IPS DF 4.7 (cell line): Measurements from ENCODE around the gene GPHA2.

Source experiments
- DNase-seq: peaks from one replicate; pipeline ENCODE4 v3.0.0-alpha.2; 2013; ENCODE audit warnings: low spot score; ENCODE audit errors: extremely low read depth

Gene GPHA2

DNA sequence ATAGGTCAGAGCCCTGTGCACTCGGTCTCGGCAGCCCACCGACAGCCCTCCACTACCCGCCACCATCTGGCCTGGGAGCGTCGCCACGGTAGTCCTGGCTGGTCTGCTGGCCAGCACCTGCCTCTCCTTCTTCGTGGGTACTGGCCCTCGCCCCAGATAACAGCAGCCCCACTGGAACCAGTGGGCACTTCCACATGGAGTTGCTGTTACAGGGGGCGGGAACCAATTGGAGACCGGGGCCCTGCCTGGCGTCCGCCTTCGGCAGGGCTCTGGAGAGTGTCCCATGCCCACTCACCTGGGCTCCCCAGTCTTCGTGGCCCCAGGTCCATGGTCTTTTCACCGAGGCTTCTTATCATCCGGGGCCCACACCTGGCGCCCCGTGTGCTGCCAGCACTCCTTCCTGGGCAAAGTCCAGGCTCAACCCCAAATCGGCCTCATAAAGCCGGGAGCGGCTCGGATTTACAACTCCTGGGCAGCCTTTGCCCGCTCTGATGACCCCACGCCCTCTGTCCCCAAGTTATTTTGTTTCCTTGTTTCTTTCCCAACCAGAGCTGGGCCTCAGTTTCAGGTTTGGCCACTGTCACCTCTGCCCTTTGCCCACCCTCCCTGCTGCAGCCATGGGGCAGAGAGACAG, 44.4 kb downstream of the GPHA2 start:
- DNase-seq, result no peak

DNA sequence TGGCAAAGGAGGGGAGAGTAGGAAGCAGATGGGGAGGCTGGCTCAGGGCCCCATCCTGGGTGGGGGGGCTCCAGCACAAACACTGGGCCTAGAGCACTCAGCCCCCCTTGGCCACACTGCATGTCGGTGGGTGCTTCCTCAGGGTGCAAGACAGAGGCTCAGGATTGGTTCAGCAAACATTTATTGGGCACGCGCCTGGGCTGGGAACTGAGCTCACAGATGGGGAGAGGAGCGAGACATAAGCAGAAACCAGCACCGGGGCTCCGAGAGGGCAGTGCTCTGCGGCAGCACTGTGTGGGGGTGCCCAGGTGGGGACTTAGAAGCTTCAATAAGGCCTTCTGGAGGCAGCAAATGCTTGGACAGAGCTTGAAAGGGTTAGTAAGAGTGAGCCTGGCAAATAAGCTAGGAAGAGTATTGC, 45.2 kb downstream of the GPHA2 start:
- no peak for DNase-seq

DNA sequence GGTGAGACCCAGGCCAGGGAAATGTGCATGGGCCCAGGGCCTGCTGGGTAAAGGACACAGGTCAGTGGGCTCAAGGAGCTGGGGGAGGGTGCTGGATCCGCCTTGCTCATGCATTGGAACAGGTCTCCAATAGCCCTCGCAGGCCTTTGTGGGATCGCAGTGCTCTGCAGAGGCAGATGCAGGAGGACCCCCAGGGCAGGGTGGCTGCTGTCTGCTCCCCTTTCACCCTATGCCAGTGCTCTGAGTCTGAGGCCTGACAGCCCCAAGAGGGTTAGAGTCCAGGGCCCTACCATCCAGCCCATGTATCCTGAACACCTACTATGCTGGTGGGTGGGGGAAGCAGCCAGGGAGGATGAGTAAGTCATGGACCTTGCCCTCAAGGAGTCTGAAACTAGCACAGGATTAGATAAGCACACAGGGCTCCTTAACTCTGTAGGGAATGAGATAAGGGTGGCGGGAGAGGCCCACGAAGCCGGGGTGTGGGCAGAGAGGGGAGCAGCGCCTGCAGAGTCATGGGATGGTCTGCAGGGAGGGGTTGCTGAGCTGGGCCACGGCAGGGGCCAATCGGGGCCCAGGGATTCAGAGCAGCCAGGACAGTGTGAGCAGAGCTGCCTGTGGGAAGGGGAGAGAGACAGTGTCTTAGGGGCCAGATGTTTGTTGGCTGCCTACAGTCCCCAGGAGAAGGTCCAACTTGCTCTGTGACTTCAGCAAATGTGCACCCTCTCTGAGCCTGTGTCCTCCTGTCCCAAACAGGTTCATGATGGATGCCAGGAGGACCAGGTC, 46.8 kb downstream of the GPHA2 start:
- DNase-seq, result no peak

DNA sequence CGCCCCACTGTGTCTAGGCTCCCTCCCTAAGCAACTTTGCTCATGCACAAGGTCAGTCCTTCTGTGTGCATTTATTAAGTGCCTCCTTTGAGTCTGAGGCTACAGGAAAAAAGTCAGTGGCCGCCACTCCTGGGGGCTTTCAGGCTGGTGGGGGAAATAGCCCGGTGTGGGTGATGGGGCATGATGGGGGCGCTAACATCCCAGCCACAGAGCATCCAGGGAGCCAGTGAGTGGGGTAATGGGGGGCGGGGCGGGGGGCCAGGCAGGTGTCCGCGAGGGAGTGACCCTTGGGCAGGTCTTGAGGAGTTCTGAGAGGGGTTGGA, 47.3 kb downstream of the GPHA2 start:
- no peak for DNase-seq

DNA sequence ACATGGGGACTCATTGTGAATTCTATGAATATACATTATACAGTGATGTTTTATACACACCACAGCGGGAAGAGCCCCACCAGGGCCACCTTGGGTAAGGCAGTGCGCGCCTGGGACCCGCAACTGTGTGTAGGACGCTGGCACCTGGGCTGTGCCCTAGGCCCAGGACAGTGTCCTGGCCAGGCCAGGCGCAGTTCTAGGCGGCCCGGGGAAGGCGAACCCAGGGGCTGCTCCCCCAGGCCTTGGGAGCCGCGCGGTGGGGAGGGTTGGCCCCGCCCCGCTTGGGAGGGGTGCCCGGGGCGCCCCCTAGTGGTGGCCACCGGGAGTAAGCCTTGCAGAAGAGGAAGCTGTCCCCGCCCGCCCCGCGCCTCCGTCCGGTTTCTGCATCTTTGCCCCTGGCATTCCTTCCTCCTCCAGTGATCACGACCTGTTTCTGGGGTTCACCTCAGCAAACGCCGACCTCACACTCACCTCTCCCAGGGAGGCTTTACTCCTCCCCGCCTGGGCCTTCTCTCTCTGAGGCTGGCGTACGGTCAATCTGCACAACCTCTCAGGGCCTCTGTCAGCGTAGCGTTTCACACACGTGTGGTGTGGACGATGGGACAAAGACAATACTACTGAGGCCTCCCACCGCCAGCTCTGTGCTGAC, 47.8 kb downstream of the GPHA2 start:
- no peak for DNase-seq

DNA sequence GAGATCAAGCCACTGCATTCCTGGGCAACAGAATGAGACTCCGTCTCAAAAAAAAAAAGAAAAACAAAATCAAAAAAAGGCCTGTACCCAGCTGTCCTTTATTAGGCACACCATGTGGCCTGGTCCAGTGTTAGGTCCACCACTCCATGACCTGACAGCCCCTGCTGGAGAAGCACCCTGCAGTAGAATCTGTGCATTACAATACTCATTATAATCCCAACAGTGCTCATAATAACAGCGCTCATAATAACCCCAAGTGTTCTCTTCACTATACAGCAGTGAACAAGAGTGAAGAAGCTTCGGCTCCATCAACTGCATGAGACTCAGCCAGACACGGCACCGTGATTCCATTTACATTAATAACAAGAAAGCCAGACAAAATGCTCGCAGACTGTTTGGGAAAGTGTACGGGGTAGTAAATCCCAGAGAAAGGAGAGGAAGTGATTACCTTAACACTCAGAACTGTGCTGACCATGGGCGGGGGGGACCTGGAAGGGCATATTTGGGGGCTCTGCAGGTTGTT, 48.4 kb downstream of the GPHA2 start:
- no peak for DNase-seq

DNA sequence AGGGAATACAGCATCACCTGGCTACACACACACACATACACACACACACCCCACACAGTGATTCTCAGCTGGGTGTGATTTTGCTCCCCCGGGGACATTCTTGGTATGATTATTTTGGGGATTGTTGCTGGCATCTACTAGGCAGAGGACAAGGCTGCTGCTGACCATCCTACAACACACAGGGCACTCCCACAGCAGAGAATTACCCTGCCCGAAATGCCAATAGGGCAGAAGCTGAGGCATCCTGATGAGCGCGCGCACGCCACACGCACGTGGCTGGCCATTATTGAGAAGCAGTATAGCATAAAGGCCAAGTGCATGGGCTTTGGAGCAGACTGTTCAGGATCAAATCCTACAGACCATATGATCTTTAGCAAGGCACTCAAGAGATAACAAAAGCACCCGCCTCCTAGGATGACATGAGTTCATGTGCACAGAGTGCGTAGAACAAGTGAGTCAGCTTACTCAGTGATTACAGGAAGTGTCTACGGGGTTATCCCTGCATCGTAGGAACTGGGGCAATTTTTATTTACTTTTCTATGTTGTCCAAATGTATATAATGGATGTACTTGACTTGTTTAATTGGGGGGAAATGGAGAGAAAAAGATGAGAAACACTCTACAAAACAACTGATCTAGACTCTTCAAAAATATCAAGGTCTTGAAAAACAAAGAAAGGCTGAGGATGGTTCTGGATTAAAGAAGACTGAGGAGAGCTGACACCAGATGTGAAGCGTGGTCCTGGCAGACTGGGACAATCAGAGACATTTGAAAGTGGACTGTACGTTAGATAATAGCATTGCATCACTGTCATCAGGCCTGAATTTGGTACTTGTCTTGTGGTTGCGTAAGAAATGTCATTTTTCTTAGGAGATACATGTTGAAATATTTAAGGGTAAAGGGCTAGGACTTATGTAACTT, 50.1 kb downstream of the GPHA2 start:
- DNase-seq, result no peak
